ENCODE data around the gene CACNB2. TPM values are rescaled to one million over a fixed set of nuclear protein-coding genes. Genes with fewer than 3 reads are reported as not detected.

CACNB2 gene
- total RNA-seq, 4 donors from 2014 or later, result 0.13 to 1.5 (median 0.18) TPM; not detected in 1

GRCh38 chr10:18214691-18215563 lies 74.7 kb downstream of the CACNB2 start:
- ATAC-seq (peak in 1 of 2 donors; percentile 70), DNase-seq (no peak)
- in situ Hi-C loops (cut with MboI; ENCODE audit: low sequenced_read_pairs in 4 of 4), result loop anchor here in 1 of 4 donors (25.0 kb wide), 2 partner anchors 303 to 603 kb away; partner anchors contain the start of gene HACD1
- Histone ChIP-seq H3K27me3 (no peaks in the 10 kb centered on the region), H3K9me3 (no peaks in the 10 kb centered on the region), H3K27ac (no peak overlapping the region), H3K4me1 (no peaks in the 10 kb centered on the region), H3K36me3 (no peaks in the 10 kb centered on the region), H3K4me3 (peak overlapping the region in 1 of 4 donors; percentile 21)
- intact Hi-C loops (cut with DNase I; ENCODE audit: low total_unique reads), result loop anchor here (2.0 kb wide), 1 partner anchor 304 kb away; no protein-coding TSS in a partner anchor
- TF ChIP-seq POLR2A (IDR thresholded peaks at IDR 0.05), result no peak
- TF ChIP-seq CTCF (IDR thresholded peaks at IDR 0.05 in 4 of 5, conservative IDR thresholded peaks at IDR 0.05 in 1 of 5), result peak in 4 of 5 experiments; percentile 43 to 71 (median 59)

GRCh38 chr10:18216482-18216881 lies 76.3 kb downstream of the CACNB2 start:
- no peak for TF ChIP-seq CTCF (IDR thresholded peaks at IDR 0.05 in 4 of 5, conservative IDR thresholded peaks at IDR 0.05 in 1 of 5)
- no peak for TF ChIP-seq POLR2A (IDR thresholded peaks at IDR 0.05)
- intact Hi-C loops (cut with DNase I; ENCODE audit: low total_unique reads) (no loop called here), in situ Hi-C loops (cut with MboI; ENCODE audit: low sequenced_read_pairs in 4 of 4) (loop anchor here in 1 of 4 donors (25.0 kb wide), 2 partner anchors 304 to 604 kb away; partner anchors contain the start of gene HACD1)
- Histone ChIP-seq H3K4me3 (no peak overlapping the region), H3K27me3 (no peaks in the 10 kb centered on the region), H3K27ac (no peak overlapping the region), H3K36me3 (no peaks in the 10 kb centered on the region), H3K4me1 (no peaks in the 10 kb centered on the region), H3K9me3 (no peaks in the 10 kb centered on the region)
- DNase-seq, result no peak
- ATAC-seq, result no peak

- no peak for ATAC-seq
- Histone ChIP-seq H3K27me3 (no peaks in the 10 kb centered on the region), H3K9me3 (no peaks in the 10 kb centered on the region), H3K27ac (no peak overlapping the region), H3K4me3 (no peak overlapping the region), H3K4me1 (no peaks in the 10 kb centered on the region), H3K36me3 (no peaks in the 10 kb centered on the region)
- in situ Hi-C loops (cut with MboI; ENCODE audit: low sequenced_read_pairs in 4 of 4), result loop anchor here in 1 of 4 donors (25.0 kb wide), 2 partner anchors 305 to 605 kb away; partner anchors contain the start of gene HACD1
- no peak for DNase-seq
- intact Hi-C loops (cut with DNase I; ENCODE audit: low total_unique reads), result no loop called here
- no peak for TF ChIP-seq CTCF (IDR thresholded peaks at IDR 0.05 in 4 of 5, conservative IDR thresholded peaks at IDR 0.05 in 1 of 5)
- TF ChIP-seq POLR2A (IDR thresholded peaks at IDR 0.05), result no peak
Measured at GRCh38 chr10:18217577-18217976, 77.4 kb downstream of the CACNB2 start.

- Histone ChIP-seq H3K27ac (no peak overlapping the region), H3K36me3 (no peaks in the 10 kb centered on the region), H3K27me3 (no peaks in the 10 kb centered on the region), H3K9me3 (no peaks in the 10 kb centered on the region), H3K4me3 (no peak overlapping the region), H3K4me1 (no peaks in the 10 kb centered on the region)
- intact Hi-C loops (cut with DNase I; ENCODE audit: low total_unique reads) (no loop called here), in situ Hi-C loops (cut with MboI; ENCODE audit: low sequenced_read_pairs in 4 of 4) (loop anchor here in 1 of 4 donors (25.0 kb wide), 2 partner anchors 307 to 607 kb away; partner anchors contain the start of gene HACD1)
- ATAC-seq (no peak), DNase-seq (no peak)
- TF ChIP-seq CTCF (IDR thresholded peaks at IDR 0.05 in 4 of 5, conservative IDR thresholded peaks at IDR 0.05 in 1 of 5) (no peak), POLR2A (IDR thresholded peaks at IDR 0.05) (no peak)
Measured at GRCh38 chr10:18219146-18219545, 78.9 kb downstream of the CACNB2 start.

All from gastrocnemius medialis (tissue), 4 donors.